Upper lobe of left lung (tissue), 4 donors: ENCODE results near the gene PFKP.

ENCODE experiments used
- EP300 ChIP-seq, 4 donors: sonication (generic); formaldehyde crosslinking; IDR thresholded peaks; one replicate each; pipeline ENCODE4 v1.5.1; 2017; ENCODE audit warnings: antibody characterized with exemption in 4 of 4, control low read depth in 2 of 4
- POLR2A ChIP-seq, 4 donors: fragments of 450-650 bp; IDR thresholded peaks; one replicate each; pipeline ENCODE4 v1.5.1; 2016 to 2017; ENCODE audit warnings: antibody characterized with exemption in 4 of 4, mild to moderate bottlenecking in 2 of 4
- TF ChIP-seq, protein P1 (sequence below), 6 experiments: fragments of 450-650 bp in 4 of 6; fragments of 200-600 bp in 2 of 6; sonication (generic) in 2 of 6; IDR thresholded peaks; one replicate each; pipeline ENCODE4 v1.5.1; 2016 to 2019; ENCODE audit warnings: antibody characterized with exemption in 6 of 6

DNA sequence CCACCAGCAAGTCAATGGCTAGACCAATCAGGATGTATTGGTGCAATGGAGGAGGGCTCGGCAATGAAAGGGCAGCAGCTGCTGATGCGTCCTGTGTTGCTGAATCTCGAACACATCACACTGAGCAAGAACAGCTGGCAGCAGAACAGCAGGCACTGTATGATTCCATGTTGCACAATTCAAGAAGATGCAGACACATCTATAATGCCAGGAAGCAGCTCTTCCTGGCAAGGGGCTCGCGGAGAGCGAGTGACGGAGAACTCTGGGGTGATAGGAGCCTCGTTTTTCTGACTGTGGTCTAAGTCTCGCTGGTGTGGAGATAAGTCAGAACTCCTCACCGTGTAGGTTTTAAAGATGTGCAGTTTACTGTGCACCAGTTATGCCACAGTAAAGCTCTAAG is 24.8 kb upstream of the PFKP start:
- TF ChIP-seq EP300 (IDR thresholded peaks at IDR 0.05), result no peak
- TF ChIP-seq, protein P1, sequence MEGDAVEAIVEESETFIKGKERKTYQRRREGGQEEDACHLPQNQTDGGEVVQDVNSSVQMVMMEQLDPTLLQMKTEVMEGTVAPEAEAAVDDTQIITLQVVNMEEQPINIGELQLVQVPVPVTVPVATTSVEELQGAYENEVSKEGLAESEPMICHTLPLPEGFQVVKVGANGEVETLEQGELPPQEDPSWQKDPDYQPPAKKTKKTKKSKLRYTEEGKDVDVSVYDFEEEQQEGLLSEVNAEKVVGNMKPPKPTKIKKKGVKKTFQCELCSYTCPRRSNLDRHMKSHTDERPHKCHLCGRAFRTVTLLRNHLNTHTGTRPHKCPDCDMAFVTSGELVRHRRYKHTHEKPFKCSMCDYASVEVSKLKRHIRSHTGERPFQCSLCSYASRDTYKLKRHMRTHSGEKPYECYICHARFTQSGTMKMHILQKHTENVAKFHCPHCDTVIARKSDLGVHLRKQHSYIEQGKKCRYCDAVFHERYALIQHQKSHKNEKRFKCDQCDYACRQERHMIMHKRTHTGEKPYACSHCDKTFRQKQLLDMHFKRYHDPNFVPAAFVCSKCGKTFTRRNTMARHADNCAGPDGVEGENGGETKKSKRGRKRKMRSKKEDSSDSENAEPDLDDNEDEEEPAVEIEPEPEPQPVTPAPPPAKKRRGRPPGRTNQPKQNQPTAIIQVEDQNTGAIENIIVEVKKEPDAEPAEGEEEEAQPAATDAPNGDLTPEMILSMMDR (IDR thresholded peaks at IDR 0.05), result no peak
- no peak for TF ChIP-seq POLR2A (IDR thresholded peaks at IDR 0.05)
